ENCODE measurements around the gene EFHC2.

- TF ChIP-seq CTCF (IDR thresholded peaks at IDR 0.05; ENCODE audit: low read depth, low read length) (no peak), EZH2phosphoT487 (IDR thresholded peaks at IDR 0.05; ENCODE audit: low read depth) (no peak)
Measured at GRCh38 chrX:44175455-44175854, 168.0 kb downstream of the EFHC2 start.
